Measurements from ENCODE around the gene MYPOP.

Gene MYPOP

DNA sequence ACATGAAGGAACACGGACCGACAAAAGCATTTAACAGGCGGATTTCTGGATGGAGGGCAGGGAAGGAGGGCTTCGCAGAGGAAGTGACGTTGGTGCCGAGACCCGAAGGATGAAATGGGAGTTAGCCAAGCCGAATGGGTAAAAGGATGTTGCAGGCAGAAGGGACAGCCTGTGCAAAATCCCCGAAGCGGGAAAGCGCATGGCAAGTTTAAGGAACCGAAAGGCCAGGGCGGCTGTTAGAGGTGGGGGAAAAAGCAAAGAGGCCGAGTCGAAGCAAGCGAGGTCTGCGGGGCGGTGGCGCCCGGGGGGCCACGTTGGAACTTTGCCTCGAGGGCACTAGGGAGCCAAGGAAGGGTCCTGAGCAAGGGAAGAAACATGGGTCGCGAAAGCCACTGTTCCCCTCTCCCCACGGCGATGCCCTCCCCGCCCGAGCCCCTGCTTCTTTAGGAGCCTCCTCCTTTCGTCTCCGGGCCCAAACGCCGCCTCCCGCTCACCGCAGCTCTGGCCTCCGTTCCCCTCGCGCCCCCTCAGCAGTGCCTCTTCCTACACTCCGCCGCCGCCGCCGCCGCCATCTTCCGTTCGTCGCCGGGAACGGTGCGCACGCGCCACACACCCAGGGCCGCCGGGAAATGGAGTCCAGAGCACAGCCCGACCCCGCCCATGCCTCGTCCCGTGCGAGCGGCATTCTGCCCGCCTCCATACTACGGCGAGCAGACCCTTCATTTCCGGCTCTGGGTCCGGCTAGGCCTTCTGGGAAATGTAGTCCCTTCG, 39.7 kb downstream of the MYPOP start, which contains the start of gene SYMPK:
TSS of gene SYMPK (minus strand) at position 584 of the 771 bp plus-strand sequence. CDS start 8,652 bp downstream, outside the sequence.
- DNase-seq, result peak; percentile 99

DNA sequence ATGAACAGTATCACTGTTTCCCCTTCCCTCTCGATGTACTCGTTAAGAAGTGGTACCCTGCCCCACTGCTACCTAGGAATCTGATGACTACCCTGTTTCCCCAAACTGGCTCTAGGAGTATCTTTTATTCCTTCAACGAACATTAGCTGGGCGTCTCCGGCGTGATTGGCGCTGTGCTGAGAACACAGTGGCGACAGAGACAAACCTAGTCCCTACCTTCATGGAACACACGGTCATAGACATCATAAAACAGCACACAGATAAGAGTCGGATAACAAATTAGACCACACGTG, 40.2 kb downstream of the MYPOP start:
- DNase-seq, result no peak

DNA sequence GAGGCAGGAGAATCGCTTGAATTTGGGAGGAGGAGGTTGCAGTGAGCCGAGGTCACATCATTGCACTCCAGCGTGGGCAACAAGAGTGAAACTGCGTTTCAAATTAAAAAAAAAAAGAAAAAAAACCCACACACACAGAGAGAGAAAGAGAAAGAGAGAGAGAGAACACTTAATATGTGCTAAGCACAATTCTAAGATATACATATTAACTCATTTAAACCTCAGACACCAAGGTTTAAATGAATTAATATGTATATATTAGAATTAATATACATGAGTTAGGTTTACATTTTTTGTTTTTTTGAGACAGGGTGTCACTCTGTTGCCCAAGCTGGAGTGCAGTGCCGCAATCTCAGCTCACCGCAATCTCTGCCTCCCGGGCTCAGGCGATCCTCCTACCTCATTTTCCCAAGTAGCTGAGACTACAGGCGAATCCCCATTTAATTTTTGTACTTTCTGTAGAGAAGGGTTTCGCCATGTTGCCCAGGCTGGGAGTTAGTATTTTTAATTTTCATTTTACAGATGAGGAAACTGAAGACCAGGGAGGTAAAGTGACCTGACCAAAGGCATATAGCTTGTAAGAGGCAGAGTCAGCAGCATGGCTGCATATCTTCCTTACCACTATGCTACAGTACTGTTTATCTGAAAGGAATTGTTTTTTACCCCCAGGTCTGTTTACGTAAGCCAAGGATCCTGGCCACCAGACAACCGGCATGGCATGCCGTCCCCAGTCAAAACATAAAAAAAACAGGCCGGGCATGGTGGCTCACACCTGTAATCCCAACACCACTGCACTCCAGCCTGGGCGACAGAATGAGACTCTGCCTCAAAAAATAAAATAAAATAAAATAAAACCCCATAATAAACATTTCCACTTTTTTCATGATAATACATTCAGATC, 41.8 kb downstream of the MYPOP start:
- DNase-seq, result no peak

DNA sequence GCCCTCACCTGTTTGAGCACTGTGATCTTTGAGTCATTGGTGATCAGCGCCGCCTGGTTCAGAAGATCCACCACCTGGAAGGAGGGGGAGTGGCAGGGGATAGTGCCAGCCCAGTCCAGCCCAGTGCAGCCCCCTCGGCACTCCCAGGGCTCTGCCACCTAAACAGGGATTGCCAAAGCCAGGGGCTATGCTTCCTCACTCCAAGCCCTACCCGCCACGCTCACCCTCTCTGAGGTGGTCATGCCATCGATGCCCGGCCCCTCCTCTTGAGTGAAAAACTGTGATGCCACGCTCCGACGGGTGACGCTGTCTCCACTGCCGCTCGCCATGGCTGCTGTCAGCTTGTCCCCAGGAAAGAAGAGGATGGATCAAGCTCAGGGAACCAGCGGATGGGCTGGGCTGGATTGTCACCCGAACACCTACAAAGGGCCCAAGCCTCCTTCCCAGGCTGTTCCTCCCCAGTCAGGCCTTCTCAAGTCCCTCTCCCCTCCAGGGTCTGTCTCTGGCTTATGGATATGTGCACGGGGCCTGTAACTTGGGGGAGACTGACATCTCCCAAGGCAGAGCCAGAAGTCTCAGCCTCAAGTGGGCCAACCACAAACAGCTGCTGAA, 48.1 kb downstream of the MYPOP start:
- no peak for DNase-seq

DNA sequence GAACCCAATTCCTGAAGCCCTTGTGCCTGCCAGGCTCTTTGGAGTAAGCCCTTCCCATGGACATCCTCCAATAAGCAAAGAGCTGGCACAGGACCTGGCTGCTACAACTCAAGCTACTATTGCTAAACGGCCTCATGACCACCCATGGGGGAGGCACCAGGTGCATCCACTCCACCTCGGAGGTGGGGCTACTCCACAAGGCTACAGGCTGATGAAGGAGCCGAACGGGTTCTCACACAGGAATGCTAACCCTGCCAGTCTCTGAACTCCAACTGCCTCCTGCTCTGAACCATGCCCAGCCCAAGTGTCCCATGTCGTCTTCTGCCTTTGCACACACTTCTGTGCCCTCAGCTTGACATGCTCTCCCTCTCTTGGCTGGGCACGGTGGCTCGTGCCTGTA, 49.4 kb downstream of the MYPOP start:
- DNase-seq, result no peak

DNA sequence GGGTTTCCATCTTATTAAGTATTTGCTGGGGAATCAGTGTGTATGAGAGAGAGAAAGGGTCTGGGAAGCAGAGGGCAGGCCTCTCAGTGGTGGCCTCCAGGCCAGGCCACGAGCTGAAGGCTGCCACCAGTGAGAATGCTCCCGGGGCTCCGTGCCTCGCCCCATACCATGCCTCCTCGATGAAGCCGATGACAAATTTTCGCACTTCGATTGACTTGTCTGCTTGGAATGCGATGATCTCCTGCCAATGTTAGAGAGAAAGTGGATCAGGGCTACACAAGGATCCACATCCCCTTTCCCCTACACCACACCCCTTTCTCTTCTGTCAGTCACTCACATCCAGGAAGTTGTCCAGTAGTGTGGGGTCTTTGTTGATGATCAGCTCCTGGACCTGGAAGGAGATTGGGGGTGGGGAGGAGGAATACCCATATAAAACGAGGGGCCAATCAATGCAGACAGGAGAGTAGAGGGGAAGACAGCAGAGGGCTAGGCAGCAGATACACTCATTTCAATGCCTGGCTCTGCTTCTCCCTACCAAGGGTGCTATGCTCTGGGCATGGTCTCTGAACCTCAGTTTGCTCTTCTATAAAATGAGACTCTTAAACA, 50.2 kb downstream of the MYPOP start:
- no peak for DNase-seq

DNA sequence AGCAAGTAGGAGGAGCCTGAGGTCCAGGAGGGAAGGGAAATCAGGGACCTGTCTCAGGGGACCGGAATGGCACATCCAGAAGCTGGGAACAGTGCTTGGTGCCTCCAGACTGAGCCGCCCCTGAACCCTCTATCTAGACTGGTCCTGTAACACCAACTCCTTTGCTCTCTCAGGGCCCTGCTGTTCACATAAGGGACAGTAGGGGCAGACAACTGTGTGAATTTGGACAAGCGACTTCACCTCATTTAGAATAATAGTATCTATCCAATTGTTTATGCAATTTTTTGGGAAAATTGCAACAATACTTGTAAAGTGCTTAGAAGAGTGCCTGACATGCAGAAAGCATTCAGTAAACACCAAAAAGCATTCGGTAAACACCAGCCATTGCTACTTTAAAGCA, 53.5 kb downstream of the MYPOP start:
- DNase-seq, result no peak

DNA sequence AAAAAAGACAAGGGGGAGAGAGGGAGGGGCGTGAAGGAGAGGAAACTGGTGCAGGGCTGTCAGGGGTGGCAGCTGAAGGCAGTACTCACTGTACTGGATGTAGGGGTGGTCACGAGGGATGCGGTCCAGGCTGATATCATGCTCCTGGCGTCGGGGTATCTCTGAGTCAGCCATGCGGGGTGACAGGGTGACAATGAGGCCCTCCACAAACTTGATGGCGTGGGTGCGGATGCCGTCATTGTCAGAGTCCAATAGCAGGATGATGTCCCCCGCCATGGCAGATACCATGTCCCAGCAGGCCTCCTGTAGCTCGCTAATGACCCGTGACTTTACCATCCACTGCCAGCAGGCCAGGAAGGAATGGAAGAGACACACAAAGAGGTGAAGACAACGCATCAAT, 54.8 kb downstream of the MYPOP start:
- no peak for DNase-seq

DNA sequence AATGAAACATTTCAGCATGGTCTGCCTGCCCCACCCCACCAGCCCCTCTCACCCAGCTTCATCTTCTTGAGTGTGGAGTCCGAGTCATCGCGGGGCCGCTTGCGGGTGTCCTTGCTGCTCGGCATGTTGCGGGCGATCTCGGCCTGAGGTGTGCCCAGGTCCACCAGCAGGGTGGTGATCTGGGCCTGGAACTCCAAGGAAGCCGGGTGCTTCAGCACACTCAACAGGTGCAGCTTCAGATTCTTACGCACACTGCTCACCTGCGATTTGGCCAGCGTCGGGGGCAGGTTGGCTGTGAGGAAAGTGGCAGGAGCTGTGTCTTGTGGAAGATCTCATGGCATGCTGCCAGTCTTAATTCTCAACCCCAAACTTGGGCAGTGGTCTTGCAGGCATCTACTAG, 60.2 kb downstream of the MYPOP start:
- DNase-seq, result no peak

All from stimulated activated CD4-positive, alpha-beta T cell treated with anti-CD3 and anti-CD28 coated beads, Interleukin-2, amount 100 ng/mL, for 24 hours (primary cell).